ENCODE measurements around the gene MBD3L2B. TPM values are rescaled to one million over a fixed set of nuclear protein-coding genes. Genes with fewer than 3 reads are reported as not detected.

Gene MBD3L2B
- total RNA-seq, 1 experiment from 2014 or later = 0.69 TPM

GRCh38 chr19:6969490-6969889 lies 51.7 kb downstream of the MBD3L2B start:
- POLR2A ChIA-PET (ENCODE audit: low non-redundant PET) = no interaction called here

More at GRCh38 chr19:6969490-6969889, 51.7 kb downstream of the MBD3L2B start:
- TF ChIP-seq CTCF (conservative IDR thresholded peaks at IDR 0.05; ENCODE audit: low read depth, low read length) = no peak
- TF ChIP-seq EZH2 (IDR thresholded peaks at IDR 0.05; ENCODE audit: borderline replicate concordance, low read depth, low read length, poor library complexity, severe bottlenecking) = no peak
- intact Hi-C loops (cut with micrococcal nuclease; ENCODE audit: unreplicated experiment) = no loop called here
- no peaks in the 10 kb centered on the region for H3K9me3 ChIP-seq (ENCODE audit: low read depth, low read length, poor library complexity, severe bottlenecking)
- no peak overlapping the region for H3K27ac ChIP-seq (ENCODE audit: low read depth, low read length, poor library complexity, severe bottlenecking)
- no peak overlapping the region for H3K4me3 ChIP-seq (ENCODE audit: low read depth, low read length, poor library complexity, severe bottlenecking)
- CTCF ChIA-PET = no interaction called here
- H3K4me1 ChIP-seq (ENCODE audit: insufficient read depth, low read length, poor library complexity, severe bottlenecking) = no peaks in the 10 kb centered on the region
- no TSS peak for BruUV-seq (replicated peaks)
- H3K36me3 ChIP-seq (ENCODE audit: insufficient read depth, low read length, poor library complexity, severe bottlenecking) = no peaks in the 10 kb centered on the region
- H3K27me3 ChIP-seq (replicated peaks; ENCODE audit: insufficient read depth, low read depth, low read length, poor library complexity) = no peaks in the 10 kb centered on the region
- DNase-seq (ENCODE audit: low spot score) = no peak

Other genes with a start within 250 kb of the MBD3L2B start
- gene VAV1, start 248.7 kb downstream of the MBD3L2B start, total RNA-seq (2021) = 51.6 and 54.9 TPM in 2 replicates
- gene ADGRE1, start 133.9 kb downstream of the MBD3L2B start, total RNA-seq (2021) = 0.09 TPM in 1 of 2 replicates, not detected in the other
- gene MBD3L5, start 9.1 kb upstream of the MBD3L2B start, total RNA-seq (2021) = 0.47 TPM in 1 of 2 replicates, not detected in the other
- gene MBD3L4, start 18.7 kb upstream of the MBD3L2B start, total RNA-seq (2021) = not detected in 2 replicates
- gene MBD3L2, start 27.9 kb upstream of the MBD3L2B start, total RNA-seq (2021) = 1.0 TPM in 1 of 2 replicates, not detected in the other
- 6.1 and 9.0 TPM in 2 replicates for gene MBD3L3, start 37.2 kb upstream of the MBD3L2B start, total RNA-seq (2021)
- 12.5 and 14.1 TPM in 2 replicates for gene ZNF557, start 48.3 kb upstream of the MBD3L2B start, total RNA-seq (2021)

Data from A673 (cell line).